ENCODE measurements around the gene ZDHHC1.

- peak; percentile 40 for TF ChIP-seq CTCF (IDR thresholded peaks at IDR 0.05; ENCODE audit: low read depth, low read length, missing input control)
- TF ChIP-seq SP1 (IDR thresholded peaks at IDR 0.05), result no peak
- no peak for TF ChIP-seq GABPA (IDR thresholded peaks at IDR 0.05 in 1 of 2, conservative IDR thresholded peaks at IDR 0.05 in 1 of 2)
- no peak for TF ChIP-seq TAF1 (conservative IDR thresholded peaks at IDR 0.05)
- TF ChIP-seq ZBTB33 (IDR thresholded peaks at IDR 0.05), result no peak
- TF ChIP-seq RXRA (IDR thresholded peaks at IDR 0.05), result no peak
- no peak for TF ChIP-seq YY1 (IDR thresholded peaks at IDR 0.05)
Measured at GRCh38 chr16:67456391-67457081, 40.3 kb upstream of the ZDHHC1 start.
